Inferior parietal cortex (tissue), 1 donor: Measurements from ENCODE around the gene TOP3A.

Source experiments
- DNase-seq: peaks from one replicate; pipeline ENCODE4 v3.0.0-alpha.2; 2016; ENCODE audit errors: extremely low spot score

TOP3A gene

DNA sequence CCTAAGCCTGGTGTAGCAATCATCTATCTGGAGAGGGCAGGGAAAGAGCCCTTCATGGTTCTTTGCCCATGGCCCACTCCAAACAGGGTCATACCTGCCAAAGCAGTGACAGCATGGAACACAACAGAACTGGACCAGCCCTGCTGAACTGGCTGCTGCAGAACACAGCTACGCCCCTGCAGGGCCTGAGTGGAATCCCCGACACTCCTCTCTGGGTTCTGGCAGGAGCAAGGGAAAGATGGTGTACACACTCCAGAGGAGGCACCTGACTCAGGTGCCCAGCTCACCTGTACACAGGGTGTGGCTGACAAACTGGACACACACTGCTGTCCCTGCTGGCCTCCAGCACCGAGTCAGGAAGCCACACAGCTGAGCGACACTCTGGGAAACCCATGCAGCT, 34.5 kb downstream of the TOP3A start:
- no peak for DNase-seq

DNA sequence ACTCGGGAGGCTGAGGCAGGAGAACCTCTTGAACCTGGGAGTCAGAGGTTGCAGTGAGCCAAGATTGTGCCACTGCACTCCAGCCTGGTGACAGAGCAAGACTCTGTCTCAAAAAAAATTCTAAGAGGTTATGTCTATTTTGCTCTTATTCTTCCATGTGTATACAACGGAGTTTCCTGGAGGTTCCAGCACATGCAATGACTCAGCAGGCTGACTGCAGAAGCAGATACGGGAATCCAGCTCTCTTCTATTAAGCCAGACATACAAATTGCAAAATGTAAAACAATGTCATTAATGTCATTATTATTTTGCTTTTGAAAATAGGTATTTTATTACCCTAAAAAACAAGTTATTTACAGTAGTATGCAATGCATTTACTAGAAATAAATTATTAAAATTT, 35.9 kb downstream of the TOP3A start:
- no peak for DNase-seq

DNA sequence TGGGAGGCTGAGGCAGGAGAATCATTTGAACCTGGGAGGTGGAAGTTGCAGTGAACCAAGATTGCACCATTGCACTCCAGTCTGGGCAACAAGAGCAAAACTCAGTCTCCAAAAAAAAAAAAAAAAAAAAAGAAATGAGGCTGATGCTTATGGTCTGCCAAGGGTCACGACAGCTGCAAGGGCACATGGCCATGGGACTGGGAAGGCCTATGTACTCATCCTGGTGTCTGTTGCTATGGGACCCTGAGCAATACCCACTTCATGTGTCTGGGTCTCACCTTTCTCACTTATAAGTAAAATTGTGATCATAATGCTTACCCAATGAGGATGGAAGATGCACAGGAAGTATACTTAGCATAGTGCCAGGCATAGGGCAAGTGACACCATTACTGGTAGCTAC, 37.7 kb downstream of the TOP3A start:
- DNase-seq: no peak

DNA sequence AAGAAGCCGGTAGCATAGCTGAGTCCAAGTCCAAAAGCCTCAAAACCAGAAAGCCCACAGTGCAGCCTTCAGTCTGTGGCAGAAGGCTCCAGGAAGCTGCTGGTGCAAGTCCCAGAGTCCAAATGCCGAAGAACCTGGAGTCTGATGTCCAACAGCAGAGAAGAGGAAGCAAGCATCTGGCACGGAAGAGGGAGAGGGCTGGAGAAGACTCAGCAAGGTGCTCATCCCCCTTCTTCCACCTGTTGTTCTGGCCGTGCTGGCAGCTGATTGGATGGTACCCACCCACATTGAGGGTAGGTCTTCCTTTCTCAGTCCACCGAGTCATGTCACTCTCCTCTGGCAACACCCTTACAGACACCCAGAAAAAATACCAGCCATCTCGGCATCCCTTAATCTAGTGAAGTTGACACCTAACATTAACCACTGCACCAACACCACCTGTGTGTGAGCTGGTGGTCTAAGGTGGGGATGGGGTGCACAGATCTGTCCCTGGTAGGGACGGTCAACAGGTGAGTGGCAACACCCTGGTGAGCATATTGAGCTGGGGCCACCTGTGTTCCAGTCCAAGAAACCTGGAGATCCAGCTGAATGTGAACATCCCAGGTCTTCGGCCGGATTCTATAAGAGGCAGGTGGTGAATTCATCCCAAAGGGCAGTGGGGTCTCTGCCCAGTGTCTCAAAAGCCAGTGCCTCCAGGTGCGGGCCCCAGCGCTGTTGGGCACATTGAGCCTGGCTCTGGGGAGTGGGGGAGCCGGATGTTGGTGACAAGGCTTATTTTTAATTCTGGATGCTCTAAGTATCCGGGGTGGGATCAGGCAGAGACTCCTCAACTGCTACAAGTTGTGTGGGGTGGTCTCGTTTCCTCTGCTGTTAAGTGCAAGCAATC, 44.5 kb downstream of the TOP3A start:
- DNase-seq: no peak

DNA sequence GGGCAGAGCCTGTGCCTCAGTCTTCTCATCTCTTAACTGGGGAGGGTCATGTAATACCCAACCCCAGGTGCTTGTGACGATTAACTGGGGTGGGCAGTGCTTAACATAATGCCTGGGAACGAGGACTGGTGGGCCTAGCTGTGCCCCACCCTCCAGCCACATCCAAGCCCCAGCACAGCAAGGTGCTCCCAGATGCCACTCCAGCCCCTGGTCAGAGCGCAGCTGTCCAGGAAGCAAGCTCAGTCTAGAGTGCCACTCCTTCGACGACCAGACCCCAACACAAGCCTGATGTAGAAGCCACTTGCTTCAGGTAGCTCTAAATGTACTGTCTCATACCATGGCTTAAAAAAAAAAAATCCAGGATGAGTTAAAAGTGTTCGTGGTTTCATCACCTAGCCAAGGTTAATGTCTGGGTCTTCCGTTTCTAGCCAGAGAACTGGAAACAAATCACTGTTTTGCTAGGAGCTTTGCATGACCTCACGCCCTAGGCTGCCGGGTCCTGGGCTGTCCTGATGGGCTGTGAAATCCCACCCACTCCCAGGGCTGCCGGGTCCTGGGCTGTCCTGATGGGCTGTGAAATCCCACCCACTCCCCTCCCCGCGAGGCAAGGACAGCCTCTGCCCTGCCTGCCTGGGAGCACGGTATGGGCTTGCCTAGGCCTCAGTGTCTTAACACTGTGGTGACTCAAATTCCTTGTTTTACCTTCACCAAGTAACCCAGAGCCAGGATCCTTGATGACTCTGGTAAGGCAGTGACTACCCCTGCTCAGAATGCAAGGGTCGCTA, 46.7 kb downstream of the TOP3A start:
- DNase-seq: no peak

DNA sequence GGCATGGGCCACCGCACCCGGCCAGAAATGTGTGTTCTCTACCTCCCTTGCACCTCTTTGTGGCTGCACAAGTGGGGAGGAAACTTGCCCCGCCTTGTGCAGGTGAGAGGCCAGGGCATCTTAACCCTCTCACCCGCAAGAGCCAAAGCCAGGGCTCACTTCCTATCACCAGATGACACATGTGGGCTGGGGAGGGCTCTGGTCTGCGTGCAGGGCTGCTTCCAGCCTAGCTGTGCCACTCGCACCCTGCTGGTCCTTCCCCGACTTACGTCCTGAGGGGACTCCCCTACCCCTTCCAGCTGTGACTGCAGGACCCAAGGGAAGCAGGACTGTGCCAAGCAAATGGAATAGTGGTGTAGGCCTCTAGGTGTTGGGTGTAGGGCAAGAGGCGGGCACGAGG, 47.4 kb downstream of the TOP3A start:
- no peak for DNase-seq

DNA sequence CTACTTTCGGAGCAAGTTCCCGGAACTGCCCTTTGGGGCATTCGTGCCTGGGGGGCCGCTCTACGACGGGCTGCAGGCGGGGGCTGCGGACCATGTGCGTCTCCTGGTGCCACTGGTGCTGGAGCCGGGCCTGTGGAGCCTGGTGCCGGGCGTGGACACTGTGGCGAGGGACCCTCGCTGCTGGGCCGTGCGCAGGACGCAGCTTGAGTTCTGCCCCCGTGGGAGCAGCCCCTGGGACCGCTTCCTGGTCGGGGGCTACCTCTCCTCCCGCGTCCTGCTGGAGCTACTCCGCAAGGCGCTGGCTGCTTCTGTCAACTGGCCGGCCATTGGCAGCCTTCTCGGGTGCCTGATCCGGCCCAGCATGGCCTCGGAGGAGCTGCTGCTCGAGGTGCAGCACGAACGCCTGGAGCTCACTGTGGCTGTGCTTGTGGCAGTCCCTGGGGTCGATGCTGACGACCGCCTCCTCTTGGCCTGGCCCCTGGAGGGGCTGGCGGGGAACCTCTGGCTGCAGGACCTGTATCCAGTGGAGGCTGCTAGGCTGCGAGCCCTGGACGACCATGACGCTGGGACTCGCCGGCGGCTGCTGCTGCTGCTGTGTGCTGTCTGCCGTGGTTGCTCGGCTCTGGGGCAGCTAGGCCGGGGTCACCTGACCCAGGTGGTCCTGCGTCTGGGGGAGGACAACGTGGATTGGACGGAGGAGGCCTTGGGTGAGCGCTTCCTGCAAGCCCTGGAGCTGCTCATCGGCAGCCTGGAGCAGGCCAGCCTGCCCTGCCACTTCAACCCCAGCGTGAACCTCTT, 50.7 kb downstream of the TOP3A start:
- no peak for DNase-seq

DNA sequence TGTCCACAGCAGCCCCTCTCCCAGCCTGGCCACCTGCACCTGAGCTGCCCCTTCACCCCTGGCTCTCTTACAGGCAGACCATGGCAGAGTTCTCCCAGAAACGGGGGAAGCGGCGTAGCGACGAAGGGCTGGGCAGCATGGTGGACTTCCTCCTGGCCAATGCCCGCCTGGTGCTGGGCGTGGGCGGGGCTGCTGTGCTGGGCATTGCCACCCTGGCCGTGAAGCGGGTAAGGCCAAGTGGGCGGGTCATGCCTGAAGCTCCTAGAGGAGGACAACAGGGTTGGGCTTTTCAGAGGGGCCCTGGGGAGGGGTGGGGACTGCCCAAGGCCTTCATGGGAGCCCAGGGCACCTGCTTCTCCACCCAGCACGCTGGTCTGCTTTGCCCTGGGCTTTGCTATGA, 52.2 kb downstream of the TOP3A start:
- no peak for DNase-seq

DNA sequence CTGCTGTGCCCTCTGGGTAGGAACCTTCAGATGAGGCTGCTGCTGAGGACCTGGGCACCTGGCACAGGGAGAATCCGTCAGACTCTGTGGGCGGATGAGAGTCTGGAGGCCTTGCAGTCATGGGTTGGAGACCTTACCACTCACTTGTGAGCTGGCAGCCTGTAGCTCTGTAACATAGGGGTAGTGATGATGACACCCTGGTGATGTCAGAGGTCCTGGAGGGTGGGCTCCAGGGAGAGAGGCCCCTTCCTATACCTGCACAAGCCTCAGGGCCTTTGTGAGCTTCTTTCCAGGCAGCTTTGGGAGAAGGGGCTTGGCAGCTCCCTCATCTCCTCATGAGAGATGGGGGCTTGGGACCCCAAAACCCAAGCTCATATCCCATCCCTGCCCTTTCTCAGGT, 52.7 kb downstream of the TOP3A start:
- no peak for DNase-seq

DNA sequence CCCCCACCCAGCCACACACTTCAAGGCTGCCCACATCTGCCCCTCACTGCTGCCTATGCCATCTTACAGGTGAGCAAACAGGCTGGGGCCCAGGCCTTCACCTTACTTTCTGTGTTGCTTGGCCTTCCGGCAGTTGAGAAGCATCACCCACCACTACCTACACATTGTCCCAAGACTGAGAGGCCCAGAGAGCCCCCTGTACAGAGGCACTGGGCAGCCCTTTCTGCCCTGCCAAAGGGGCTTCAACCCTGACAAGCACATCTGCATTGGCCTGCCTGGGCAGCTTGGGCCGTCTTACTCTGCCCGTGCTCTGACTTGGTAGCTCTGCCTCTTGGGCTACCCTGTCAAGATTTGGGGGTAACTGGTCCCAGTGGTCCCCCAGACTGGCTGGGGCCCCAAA, 53.1 kb downstream of the TOP3A start:
- DNase-seq: no peak

DNA sequence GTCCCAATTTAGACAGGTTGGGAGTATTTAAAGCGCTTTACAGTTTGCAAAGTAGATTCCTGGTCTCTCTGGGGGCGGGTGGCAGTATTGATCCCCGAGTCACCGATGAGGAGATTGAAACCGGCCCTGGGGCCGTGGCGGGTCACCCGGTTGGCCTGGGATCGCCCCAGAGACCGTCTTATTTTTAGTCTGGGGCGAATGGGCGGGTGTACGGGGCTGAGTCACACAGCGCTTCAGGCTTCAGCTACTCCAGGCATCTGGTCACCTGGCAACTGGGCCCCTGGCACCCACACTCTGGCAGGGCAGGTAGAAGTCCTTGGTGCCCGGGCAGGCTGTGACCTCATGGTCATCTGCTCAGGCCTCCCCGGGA, 53.7 kb downstream of the TOP3A start:
- DNase-seq: no peak

DNA sequence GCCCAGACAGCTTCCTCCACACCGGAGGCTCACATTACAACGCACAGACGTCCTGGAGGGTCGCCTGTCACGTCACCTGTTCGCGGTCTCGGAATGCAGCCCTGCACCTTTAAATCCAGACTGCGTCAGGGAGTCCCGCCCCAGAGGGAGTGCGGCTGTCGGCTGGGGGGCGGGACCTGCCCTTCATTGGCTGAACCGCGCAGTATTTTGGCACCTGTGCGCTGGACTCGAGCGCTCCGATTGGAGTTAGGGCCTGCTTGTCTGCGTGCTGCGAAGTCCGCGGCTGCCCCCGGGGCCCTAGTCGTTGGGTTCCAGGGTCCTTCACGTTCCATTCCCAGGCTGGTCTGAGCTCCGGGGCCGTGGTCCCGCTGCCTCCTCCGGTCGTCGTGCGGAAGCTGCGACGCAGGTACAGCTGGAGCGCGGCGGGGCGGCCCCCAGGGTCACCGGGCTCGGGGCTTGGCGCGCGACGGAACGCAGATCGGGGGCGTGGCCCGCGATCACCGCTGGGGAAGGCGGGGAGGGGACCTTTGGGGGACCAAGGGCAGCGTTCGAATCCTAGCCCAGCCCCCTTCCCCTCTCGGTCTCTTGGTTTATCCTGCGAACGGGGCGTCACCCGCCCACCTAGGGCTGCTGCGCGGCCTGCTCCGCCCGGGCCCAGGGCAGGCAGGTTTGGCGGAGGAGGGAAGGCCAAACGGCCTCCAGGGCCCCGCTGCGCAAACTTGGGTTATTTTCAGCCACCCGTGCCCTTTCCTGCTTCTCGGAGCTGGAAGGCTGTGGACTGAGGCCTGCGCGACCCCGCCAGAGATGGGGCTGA, 54.3 kb downstream of the TOP3A start, which contains the start of gene MIEF2:
Gene MIEF2, plus strand, starts transcription at position 331 of the 814 bp plus-strand sequence. CDS start 2,059 bp downstream, outside the sequence.
- peak; percentile 94 for DNase-seq

DNA sequence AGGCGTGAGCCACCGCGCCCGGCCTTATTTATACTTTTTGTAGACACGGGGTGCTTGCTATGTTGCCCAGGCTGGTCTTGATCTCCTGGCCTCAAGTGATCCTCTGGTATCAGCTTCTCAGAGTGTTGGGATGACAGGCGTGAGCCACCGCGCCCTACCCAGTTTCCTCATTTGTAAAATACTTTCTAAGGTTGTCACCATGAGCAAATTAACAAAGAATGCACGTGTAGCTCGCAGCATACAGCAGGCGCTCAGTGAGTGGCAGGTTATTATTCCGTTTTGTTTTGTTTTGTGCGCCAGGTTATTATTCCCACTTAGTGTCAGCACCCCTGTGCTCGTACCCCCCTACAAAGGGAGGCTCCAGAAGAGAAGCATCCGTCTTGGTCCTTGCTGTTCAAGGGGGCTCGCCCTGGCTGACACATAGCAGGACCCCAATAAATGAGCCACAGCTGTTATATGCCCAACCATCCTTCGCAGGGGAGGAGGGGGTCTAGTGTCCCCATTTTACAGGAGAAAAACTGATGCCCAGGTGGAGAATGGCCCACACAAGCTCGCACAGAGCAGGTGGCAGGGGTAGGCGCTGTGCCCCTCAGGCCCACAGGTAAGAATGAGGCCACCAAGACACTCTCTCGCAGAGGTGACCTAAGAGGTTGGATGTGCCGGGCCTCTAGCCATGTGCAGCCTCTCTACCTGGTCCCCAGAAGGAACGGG, 55.0 kb downstream of the TOP3A start:
- DNase-seq: no peak

DNA sequence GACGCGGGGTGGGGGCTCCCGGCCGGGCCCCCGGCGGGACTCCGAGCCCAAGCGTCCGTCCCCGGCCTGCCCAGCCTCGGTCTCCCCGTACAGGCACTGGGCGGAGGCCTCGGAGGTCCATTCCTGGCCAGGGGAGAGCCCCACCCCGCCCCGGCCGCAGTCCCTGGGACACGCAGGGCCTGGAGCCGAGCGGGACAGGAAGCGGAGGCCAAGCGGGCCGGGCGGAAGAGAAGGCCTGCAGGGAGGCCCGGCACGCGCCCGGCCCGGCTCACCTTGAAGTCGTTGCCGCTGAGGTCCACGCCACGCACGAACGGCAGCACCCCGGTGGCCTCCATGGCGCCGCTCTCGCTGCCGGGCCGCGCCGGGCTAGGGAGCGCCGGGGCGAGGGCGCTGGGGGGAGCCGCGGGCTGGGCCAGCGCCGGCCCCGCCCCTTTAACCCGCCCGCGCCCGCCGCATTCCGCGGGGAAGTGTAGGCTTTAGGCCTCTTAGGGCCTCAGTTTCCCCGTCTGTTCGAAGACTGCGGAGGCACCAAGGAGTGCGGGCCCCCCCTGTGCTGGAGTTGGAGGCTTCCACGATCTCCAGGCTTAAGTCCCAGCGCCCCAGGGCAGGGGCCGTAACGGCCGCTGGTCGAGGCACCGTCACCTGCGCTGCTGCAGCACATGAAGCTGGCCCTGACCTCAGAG, 56.3 kb downstream of the TOP3A start, which contains the start of gene FLII:
Gene FLII, minus strand, starts transcription at position 383 of the 683 bp plus-strand sequence. Its CDS starts 48 bp downstream, at position 335.
- DNase-seq: peak; percentile 61

DNA sequence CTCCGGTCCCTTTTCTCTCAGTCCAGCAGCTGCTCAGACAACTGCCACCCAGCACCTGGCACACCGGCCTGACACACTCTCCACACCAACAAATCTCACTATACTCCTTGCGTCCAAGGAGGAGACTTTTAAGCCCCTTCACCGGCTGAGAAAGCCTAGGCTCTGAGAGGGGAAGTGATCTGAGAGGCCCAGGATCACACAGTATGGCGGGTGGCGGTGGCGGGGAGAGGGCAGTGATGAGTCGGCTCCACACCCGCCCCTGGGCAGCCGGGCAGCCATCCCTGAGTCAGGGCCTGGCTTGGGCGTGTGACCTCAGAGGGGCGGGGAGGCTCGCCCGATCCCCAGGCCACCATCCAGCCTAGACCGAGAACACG, 56.8 kb downstream of the TOP3A start:
- peak; percentile 38 for DNase-seq

DNA sequence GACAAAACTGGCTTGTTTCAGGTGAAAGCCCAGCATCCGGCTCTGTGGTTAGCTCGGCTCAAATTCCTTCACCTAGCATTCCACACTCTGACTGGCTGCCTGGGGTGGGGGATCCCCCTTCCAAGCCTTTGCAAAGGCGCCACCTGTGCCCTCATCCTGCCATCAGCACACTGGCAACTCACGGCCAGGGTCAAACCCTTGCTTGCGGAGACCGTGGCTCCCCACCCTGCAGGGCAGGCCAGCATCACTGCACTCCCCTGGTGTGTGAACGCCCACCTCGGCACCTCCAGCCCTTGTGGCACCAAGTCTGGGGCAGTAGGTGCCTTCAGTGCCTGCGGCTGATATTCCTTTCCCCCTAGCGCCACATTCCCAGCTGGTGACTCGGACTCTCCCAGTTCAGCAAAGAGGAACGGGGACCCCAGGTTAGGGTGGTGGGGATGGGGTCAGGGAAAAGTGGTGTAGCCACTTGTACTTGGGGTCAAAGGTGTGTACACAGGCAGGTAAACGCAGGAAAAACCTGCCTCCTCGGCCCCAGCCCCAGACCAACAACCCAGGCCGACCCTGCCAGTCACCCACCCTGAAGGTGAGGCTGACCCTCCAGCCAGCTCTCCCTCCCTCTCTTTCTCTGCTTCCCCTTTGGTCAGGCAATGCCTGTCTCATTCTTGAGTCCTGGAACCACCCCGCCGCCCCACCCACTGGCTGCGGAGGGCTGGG, 57.4 kb downstream of the TOP3A start:
- DNase-seq: no peak

DNA sequence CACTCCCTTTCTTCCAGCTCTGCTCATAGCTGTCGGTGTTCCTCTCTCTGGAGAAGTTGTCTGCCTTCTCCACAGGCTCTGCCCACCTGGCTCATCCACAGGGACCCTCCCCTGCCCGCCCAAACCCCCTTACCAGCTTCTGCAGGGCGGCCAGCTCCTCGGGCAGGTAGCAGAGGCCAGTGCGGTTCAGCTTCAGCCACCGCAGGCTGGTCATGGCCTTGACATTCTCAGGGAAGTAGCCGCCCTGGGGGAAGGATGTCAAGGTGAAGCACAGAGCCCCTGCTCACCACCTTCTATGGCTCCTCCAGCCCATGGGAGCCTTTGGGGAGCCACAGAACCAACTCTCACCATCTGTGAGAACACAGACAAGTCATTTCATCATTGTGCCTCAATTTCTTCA, 58.0 kb downstream of the TOP3A start:
- DNase-seq: no peak

DNA sequence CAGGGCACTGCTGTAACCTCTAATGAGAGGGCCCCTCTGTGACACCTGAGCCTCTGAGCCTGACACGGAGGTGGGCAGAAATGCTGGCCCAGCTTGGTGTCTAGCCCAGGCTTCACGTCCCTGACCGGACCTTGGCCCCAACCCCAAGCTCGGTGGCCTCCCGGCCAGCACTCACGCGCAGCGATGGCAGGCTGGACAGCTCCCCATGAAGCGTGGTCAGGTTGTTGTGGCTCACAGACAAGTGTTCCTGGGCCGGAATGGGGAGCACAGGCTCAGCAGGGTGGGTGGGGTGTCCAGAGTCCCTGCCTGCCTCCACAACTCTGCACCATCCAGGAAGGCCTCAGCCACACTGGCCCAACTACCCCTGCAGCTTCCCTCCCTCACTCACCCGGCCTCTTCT, 58.4 kb downstream of the TOP3A start:
- DNase-seq: no peak

DNA sequence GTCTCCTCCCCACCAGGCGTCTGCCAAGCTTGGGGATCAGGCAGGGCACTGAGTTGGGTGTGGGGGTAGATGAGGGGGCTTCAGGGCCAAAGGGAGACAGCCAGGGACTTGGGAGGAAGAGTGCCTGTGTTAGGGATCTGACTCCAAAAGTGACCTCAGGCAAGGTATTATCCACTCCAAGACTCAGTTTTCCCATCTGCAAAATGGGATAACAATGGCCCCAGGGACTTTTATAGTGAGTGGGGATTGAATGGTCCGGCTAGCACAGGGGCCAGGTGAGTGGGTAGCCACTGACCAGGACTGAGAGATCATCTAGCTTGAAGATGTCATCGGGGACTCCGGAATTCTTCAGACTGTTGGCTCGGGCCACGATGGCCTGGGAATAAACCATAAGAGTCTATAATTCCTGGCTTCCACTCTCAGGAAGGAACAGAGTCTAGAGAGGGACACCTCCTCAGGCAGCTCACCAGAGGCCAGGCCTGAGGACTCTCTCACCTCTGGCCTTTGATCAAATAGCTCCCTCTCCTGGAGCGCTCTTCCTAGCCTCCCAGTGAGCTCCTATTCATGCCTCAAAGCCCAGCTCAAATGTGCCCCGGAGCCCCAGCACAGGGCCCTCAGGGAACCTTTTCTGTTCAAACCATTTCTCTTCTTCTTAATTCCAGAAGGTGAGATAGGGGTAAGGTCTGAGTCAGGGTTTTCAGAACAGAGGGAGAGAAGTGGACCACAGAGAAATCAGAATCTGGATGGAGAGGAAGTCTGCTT, 59.7 kb downstream of the TOP3A start:
- no peak for DNase-seq
